ENCODE data around the gene YKT6.

- TF ChIP-seq CTCF (IDR thresholded peaks at IDR 0.05) (no peak), POLR2A (IDR thresholded peaks at IDR 0.05) (no peak)
Measured at GRCh38 chr7:44216019-44216418, 15.2 kb downstream of the YKT6 start.

Data from uterus (tissue), 2 donors.